HepG2 (cell line): ENCODE data around the gene TRMT1. TPM values are rescaled to one million over a fixed set of nuclear protein-coding genes. Genes with fewer than 3 reads are reported as not detected.

Source experiments
- ATF7-NPFF ChIP-seq: sonication (generic); formaldehyde crosslinking; IDR thresholded peaks from 2 replicates; pipeline ENCODE4 v1.8.1; 2023; ENCODE audit warnings: mild to moderate bottlenecking, low read depth, missing genetic modification reagents, moderate library complexity
- CTCF ChIP-seq: sonication (generic); formaldehyde crosslinking; IDR thresholded peaks from 2 replicates; pipeline ENCODE4 v1.5.0; 2020; ENCODE audit warnings: mild to moderate bottlenecking, missing genetic modification reagents, moderate library complexity
- EHMT2 ChIP-seq: fragments of 200-600 bp; sonication (generic); IDR thresholded peaks from 2 replicates; pipeline ENCODE4 v1.7.0; 2017; ENCODE audit warnings: antibody characterized with exemption, low read depth, low read length, borderline replicate concordance
- EZH2 ChIP-seq: conservative IDR thresholded peaks from 2 replicates; pipeline ENCODE4 v1.6.1; 2012; ENCODE audit warnings: mild to moderate bottlenecking, low read depth, low read length, moderate library complexity
- KDM3A ChIP-seq: IDR thresholded peaks from 2 replicates; pipeline ENCODE4 v1.6.1; 2018; ENCODE audit warnings: low read depth, missing compliant biosample characterization
- PAXIP1 ChIP-seq: sonication (generic); formaldehyde crosslinking; conservative IDR thresholded peaks from 2 replicates; pipeline ENCODE4 v1.4.0; 2020; ENCODE audit warnings: mild to moderate bottlenecking, missing genetic modification reagents, moderate library complexity
- RXRA ChIP-seq: sonication (generic); formaldehyde crosslinking; IDR thresholded peaks from 2 replicates; pipeline ENCODE4 v1.5.1; 2020; ENCODE audit warnings: missing genetic modification reagents
- SMAD9 ChIP-seq: sonication (generic); formaldehyde crosslinking; IDR thresholded peaks from 2 replicates; pipeline ENCODE4 v1.5.1; 2020; ENCODE audit warnings: mild to moderate bottlenecking, missing genetic modification reagents
- UBTF ChIP-seq: sonication (generic); formaldehyde crosslinking; IDR thresholded peaks from 2 replicates; pipeline ENCODE4 v1.4.0; 2020; ENCODE audit warnings: mild to moderate bottlenecking, missing genetic modification reagents
- ZMYM2 ChIP-seq: sonication (generic); formaldehyde crosslinking; IDR thresholded peaks from 2 replicates; pipeline ENCODE4 v1.8.0; 2022; ENCODE audit warnings: mild to moderate bottlenecking, missing genetic modification reagents
- ZNF644 ChIP-seq: IDR thresholded peaks from 2 replicates; pipeline ENCODE4 v1.6.1; 2016; ENCODE audit warnings: low read depth
- ZSCAN29 ChIP-seq: sonication (generic); formaldehyde crosslinking; conservative IDR thresholded peaks from 2 replicates; pipeline ENCODE4 v1.4.0; 2020; ENCODE audit warnings: mild to moderate bottlenecking, missing genetic modification reagents
- polyA plus RNA-seq, 8 experiments: library from polyadenylated mRNA; depleted of rRNA in 3 of 8; stranded (reverse) in 7 of 8; unstranded in 1 of 8; fragments of >200 nt; fragmentation: Illumina TruSeq in 4 of 8; extraction: Trizol in 4 of 8; gene quantifications; 2 replicates each; pipeline versions ENCODE4 v1.2.1 to v1.2.3, GENCODE V29; 2011 to 2016; ENCODE audit warnings: low read depth in 4 of 8, missing spikeins in 1 of 8, mixed read lengths in 1 of 8; ENCODE audit not compliant: insufficient read depth in 1 of 8
- total RNA-seq, 5 experiments: library from RNA; depleted of rRNA; stranded (reverse); fragments of >200 nt; fragmentation: Illumina TruSeq; extraction: Trizol; gene quantifications; 2 replicates each; pipeline ENCODE4 v1.2.3, GENCODE V29; 2016; ENCODE audit warnings: low read depth in 1 of 5
- TF ChIP-seq, protein P1 (sequence below): sonication (generic); formaldehyde crosslinking; IDR thresholded peaks from 2 replicates; pipeline ENCODE4 v1.5.0; 2020; ENCODE audit warnings: mild to moderate bottlenecking, missing genetic modification reagents
- TF ChIP-seq, protein P2 (sequence below): sonication (generic); formaldehyde crosslinking; IDR thresholded peaks from 2 replicates; pipeline ENCODE4 v1.4.0; 2020; ENCODE audit warnings: missing genetic modification reagents, low read depth, mild to moderate bottlenecking, borderline replicate concordance
- TF ChIP-seq, protein P3 (sequence below): sonication (generic); formaldehyde crosslinking; IDR thresholded peaks from 2 replicates; pipeline ENCODE4 v1.5.0; 2020; ENCODE audit warnings: missing genetic modification reagents

TRMT1 gene
- total and polyA plus RNA-seq, 2 of the 13 experiments (the other 11 are each of a cell fraction or from before 2014, with no cell fraction given) = 35.5 to 44.1 TPM

GRCh38 chr19:13095934-13096927 lies 20.3 kb downstream of the TRMT1 start (continued):
- TF ChIP-seq ZSCAN29 (CRISPR knock-in tag) (no peak), ZMYM2 (CRISPR knock-in tag) (no peak), CTCF (CRISPR knock-in tag) (peak; percentile 77), ZNF644 (no peak), ATF7-NPFF (CRISPR knock-in tag) (no peak), EHMT2 (no peak), SMAD9 (CRISPR knock-in tag) (no peak), RXRA (CRISPR knock-in tag) (peak; percentile 89), UBTF (CRISPR knock-in tag) (peak; percentile 29; the same call in 1 of the 2 replicates), KDM3A (peak; percentile 21; the same call in 1 of the 2 replicates), EZH2 (no peak), PAXIP1 (CRISPR knock-in tag) (0 out of 2 replicates have a peak, but pooled peaks have one; percentile 13)
- TF ChIP-seq, protein P1, sequence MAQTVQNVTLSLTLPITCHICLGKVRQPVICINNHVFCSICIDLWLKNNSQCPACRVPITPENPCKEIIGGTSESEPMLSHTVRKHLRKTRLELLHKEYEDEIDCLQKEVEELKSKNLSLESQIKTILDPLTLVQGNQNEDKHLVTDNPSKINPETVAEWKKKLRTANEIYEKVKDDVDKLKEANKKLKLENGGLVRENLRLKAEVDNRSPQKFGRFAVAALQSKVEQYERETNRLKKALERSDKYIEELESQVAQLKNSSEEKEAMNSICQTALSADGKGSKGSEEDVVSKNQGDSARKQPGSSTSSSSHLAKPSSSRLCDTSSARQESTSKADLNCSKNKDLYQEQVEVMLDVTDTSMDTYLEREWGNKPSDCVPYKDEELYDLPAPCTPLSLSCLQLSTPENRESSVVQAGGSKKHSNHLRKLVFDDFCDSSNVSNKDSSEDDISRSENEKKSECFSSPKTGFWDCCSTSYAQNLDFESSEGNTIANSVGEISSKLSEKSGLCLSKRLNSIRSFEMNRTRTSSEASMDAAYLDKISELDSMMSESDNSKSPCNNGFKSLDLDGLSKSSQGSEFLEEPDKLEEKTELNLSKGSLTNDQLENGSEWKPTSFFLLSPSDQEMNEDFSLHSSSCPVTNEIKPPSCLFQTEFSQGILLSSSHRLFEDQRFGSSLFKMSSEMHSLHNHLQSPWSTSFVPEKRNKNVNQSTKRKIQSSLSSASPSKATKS (CRISPR knock-in tag) = no peak
- TF ChIP-seq, protein P2, sequence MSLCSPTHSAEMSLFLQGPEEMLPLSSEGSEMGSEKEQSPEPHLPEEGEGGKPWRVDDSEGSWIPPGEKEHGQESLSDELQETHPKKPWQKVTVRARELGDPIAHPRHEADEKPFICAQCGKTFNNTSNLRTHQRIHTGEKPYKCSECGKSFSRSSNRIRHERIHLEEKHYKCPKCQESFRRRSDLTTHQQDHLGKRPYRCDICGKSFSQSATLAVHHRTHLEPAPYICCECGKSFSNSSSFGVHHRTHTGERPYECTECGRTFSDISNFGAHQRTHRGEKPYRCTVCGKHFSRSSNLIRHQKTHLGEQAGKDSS (CRISPR knock-in tag) = no peak
- TF ChIP-seq, protein P3, sequence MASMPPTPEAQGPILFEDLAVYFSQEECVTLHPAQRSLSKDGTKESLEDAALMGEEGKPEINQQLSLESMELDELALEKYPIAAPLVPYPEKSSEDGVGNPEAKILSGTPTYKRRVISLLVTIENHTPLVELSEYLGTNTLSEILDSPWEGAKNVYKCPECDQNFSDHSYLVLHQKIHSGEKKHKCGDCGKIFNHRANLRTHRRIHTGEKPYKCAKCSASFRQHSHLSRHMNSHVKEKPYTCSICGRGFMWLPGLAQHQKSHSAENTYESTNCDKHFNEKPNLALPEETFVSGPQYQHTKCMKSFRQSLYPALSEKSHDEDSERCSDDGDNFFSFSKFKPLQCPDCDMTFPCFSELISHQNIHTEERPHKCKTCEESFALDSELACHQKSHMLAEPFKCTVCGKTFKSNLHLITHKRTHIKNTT (CRISPR knock-in tag) = no peak
